ENCODE data around the gene CCDC167.

The CCDC167 gene

GRCh38 chr6:37514837-37515236, 15.1 kb upstream of the CCDC167 start:
- TF ChIP-seq CTCF (IDR thresholded peaks at IDR 0.05): no peak

GRCh38 chr6:37514321-37514771, 14.7 kb upstream of the CCDC167 start:
- TF ChIP-seq CTCF (IDR thresholded peaks at IDR 0.05): no peak

GRCh38 chr6:37513576-37513975, 13.9 kb upstream of the CCDC167 start:
- TF ChIP-seq CTCF (IDR thresholded peaks at IDR 0.05): no peak

GRCh38 chr6:37513155-37513554, 13.5 kb upstream of the CCDC167 start:
- TF ChIP-seq CTCF (IDR thresholded peaks at IDR 0.05): no peak

- no peak for TF ChIP-seq CTCF (IDR thresholded peaks at IDR 0.05)
Measured at GRCh38 chr6:37512400-37513011, 12.8 kb upstream of the CCDC167 start.

- no peak for TF ChIP-seq CTCF (IDR thresholded peaks at IDR 0.05)
Measured at GRCh38 chr6:37511910-37512399, 12.3 kb upstream of the CCDC167 start.

- no peak for TF ChIP-seq CTCF (IDR thresholded peaks at IDR 0.05)
Measured at GRCh38 chr6:37511201-37511600, 11.5 kb upstream of the CCDC167 start.
